ENCODE measurements around the gene IER5. TPM values are rescaled to one million over a fixed set of nuclear protein-coding genes. Genes with fewer than 3 reads are reported as not detected.
"Not testable (repeated sequence)": the region's sequence is repeated elsewhere in the genome, so short reads cannot be mapped to it uniquely, and the experiment has no call there.

Gene IER5
- total and polyA plus RNA-seq, 5 donors, result 21.9 to 63.8 (median 29.8) TPM

DNA sequence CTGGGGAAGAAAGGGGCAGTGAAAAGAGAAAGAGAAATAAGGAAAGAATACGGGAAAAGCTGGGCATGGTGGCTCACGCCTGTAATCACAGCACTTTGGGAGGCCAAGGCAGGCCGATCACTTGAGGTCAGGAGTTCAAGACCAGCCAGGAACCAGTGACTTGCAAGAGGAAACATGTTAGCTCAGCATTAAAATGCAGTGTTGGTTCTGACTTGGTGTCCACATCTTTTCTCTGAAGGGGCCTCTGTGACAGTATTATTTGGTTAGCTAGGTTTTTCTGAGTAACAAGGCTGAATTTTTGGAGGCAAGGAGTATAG, 26.8 kb downstream of the IER5 start:
- no peak for ATAC-seq
- 88% methylated on average over 3 of the region's 3 CpGs for WGBS
- intact Hi-C loops (cut with DNase I), result no loop called here

DNA sequence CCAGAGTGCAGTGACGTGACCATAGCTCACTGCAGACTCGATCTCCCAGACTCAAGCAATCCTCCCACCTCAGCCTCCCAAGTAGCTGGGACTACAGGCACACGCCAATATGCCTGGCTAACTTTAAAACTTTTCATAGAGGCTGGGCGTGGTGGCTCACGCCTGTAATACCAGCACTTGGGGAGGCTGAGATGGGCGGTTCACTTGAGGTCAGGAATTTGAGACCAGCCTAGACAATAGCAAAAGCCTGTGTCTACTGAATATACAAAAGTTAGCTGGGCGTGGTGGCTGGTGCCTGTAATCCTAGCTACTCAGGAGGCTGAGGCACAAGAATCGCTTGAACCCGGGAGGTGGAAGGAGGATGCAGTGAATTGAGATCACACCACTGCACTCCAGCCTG, 27.5 kb downstream of the IER5 start:
- H3K27me3 ChIP-seq (ENCODE audit: control insufficient read depth, insufficient read depth); intact Hi-C loops (cut with DNase I); ATAC-seq; H3K9me3 ChIP-seq (ENCODE audit: control insufficient read depth, low read length); DNase-seq; H3K4me3 ChIP-seq (ENCODE audit: low read length); H3K27ac ChIP-seq (ENCODE audit: low read length): not testable (repeated sequence)
- 99% methylated on average over 9 of the region's 9 CpGs for WGBS
- peaks cover 10% of the 10 kb centered on the region for H3K4me1 ChIP-seq (ENCODE audit: control insufficient read depth, insufficient read depth, low read length)

More for the DNA sequence above, 26.8 kb downstream of the IER5 start:
- Histone ChIP-seq H3K27me3 (ENCODE audit: control insufficient read depth, insufficient read depth) (no peaks in the 10 kb centered on the region), H3K9me3 (ENCODE audit: control insufficient read depth, low read length) (no peaks in the 10 kb centered on the region), H3K4me1 (ENCODE audit: control insufficient read depth, insufficient read depth, low read length) (peaks cover 10% of the 10 kb centered on the region), H3K4me3 (ENCODE audit: low read length) (no peak overlapping the region), H3K27ac (ENCODE audit: low read length) (no peak overlapping the region)
- no peak for DNase-seq

DNA sequence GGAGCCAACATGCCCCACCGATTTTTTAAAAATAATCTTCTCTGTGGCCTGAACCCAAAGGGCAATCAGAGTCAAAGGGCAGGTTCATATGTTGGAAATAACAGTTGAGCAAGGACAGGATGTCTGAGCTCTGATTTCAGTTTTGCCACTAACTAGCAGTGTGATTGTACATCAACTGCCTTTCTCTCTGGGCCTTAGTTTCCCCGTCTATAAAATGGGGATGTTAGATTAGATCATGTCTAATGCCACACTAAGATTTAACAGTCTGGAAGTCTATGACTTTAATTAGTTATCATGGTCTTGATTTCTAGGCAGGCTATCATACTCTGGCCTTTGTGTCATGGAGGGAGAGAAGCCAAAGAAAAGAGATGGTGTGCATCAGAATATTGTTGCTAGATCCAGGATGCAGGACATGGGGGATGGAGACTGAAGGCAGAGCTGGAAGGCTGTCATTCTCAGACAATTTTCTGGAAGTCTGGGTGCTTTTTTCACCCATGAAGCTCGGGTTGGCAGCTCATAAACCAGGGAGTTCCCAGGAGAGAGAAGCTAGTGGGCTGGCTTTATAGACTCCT, 28.4 kb downstream of the IER5 start:
- Histone ChIP-seq H3K27me3 (ENCODE audit: control insufficient read depth, insufficient read depth) (no peaks in the 10 kb centered on the region), H3K4me1 (ENCODE audit: control insufficient read depth, insufficient read depth, low read length) (peaks cover 10% of the 10 kb centered on the region), H3K27ac (ENCODE audit: low read length) (no peak overlapping the region), H3K9me3 (ENCODE audit: control insufficient read depth, low read length) (no peaks in the 10 kb centered on the region), H3K4me3 (ENCODE audit: low read length) (no peak overlapping the region)
- intact Hi-C loops (cut with DNase I), result no loop called here
- DNase-seq (no peak), ATAC-seq (no peak)
- 79% methylated on average over 3 of the region's 3 CpGs for WGBS

DNA sequence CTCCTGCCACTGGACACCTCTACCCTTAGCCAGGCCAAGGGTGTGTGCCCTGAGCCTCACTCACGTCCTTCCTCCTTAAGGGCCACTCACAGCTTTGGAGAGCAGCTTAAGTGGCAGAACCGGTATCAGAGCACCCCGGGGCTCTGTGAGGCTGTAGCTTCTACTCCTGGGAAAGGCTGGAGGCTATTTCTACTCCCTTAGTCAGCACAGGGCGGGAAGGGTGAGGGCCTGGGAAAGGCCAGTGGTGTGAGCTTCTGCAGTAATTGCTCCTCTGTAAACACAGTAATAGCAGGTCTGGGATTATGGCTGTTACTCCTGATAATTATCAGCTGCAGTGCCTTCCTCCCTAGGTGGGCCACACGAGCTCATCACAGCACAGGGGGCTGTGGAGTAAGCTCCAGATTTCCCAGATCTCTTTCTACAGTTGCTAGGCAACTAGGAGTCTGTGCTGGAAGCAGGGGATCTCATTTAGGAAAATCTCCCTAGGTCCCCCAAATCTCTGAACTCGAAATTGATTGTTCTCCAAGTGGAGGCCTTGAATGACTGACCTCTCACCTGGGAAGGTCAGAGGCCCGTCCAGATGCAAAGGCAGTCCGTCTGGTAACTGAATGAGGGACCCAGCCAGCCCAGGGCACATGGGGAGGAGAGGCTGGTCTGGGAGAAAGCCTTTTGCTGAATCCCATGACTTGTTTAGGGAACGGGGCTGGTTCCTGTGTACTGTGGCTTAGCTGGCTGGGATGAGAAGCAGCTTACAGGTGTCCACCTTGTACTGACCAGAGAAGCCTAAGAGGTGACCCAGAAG, 29.3 kb downstream of the IER5 start:
- ATAC-seq, result peak; percentile 17 to 34
- peak in 1 of 3 donors; percentile 41 for DNase-seq
- Histone ChIP-seq H3K4me1 (ENCODE audit: control insufficient read depth, insufficient read depth, low read length) (peaks cover 5% of the 10 kb centered on the region), H3K27ac (ENCODE audit: low read length) (no peak overlapping the region), H3K4me3 (ENCODE audit: low read length) (no peak overlapping the region), H3K27me3 (ENCODE audit: control insufficient read depth, insufficient read depth) (no peaks in the 10 kb centered on the region), H3K9me3 (ENCODE audit: control insufficient read depth, low read length) (no peaks in the 10 kb centered on the region)
- 68% methylated on average over 9 of the region's 9 CpGs for WGBS
- intact Hi-C loops (cut with DNase I), result no loop called here

DNA sequence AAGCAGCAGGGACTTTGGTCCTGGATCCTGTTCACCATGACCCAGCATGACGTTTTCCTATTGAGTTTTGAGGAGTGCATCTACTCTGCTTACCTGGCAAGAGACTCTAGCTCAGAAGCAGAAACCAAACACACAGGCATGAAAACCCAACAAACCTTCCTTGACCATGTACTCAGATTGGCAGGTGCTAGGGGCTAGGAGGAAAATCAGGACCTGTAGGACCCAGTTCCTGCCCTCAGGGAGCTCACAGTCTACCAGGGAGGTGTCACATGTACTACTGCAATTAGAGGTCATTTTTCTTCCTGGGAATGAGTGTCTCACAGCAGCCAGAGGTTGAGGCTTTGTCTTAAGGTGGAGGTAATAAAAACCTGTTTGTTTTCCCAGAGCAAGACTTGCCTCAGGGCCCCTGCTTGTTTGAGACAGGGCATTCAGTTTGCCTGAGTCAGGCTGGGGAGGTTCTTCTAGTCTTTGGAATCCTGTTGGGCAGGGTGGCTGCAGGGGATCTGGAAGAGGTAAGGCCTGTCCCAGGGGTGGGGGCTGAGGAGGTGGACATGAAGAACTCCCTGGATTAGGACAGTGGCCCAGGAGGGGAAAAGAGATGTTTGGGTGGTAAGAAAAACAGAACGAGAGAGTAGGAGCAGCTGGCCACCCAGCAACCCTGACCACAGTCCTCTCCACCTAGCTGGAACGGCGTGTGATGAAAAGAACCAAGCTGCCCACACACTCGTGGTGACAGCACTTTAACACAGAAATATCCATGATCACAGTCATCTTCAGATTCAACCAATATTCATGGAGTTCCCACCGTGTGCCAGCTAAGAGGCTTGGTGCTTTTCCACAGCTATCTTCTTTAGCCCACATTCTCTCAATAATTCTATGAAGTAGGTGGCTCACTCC, 30.8 kb downstream of the IER5 start:
- WGBS, result 86% methylated on average over 6 of the region's 6 CpGs
- no peak overlapping the region for H3K4me3 ChIP-seq (ENCODE audit: low read length)
- H3K9me3 ChIP-seq (ENCODE audit: control insufficient read depth, low read length), result no peaks in the 10 kb centered on the region
- no peaks in the 10 kb centered on the region for H3K27me3 ChIP-seq (ENCODE audit: control insufficient read depth, insufficient read depth)
- H3K4me1 ChIP-seq (ENCODE audit: control insufficient read depth, insufficient read depth, low read length), result peaks cover 5% of the 10 kb centered on the region
- intact Hi-C loops (cut with DNase I), result no loop called here
- DNase-seq (no peak), ATAC-seq (no peak)
- no peak overlapping the region for H3K27ac ChIP-seq (ENCODE audit: low read length)

DNA sequence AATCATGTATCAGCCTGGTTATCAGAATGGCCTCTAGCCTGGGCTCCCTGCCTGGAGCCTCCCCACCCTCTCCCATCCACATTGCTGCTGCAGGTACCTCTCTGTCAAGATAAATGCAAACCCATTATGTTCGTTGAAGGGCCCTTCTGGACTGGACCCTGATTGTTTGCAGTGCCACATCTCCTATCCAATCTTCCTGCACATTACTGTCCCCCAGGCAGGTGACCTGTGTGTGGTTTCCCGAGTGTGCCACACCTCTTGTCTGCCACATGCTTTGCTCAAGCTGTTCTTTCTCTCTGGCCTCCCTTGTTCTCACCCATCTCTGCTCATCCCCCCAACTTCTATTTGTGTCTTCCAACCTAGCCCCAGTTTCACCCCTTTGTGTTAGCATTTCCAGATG, 32.4 kb downstream of the IER5 start:
- Histone ChIP-seq H3K27me3 (ENCODE audit: control insufficient read depth, insufficient read depth) (no peaks in the 10 kb centered on the region), H3K4me1 (ENCODE audit: control insufficient read depth, insufficient read depth, low read length) (peaks cover 5% of the 10 kb centered on the region), H3K4me3 (ENCODE audit: low read length) (no peak overlapping the region), H3K27ac (ENCODE audit: low read length) (no peak overlapping the region), H3K9me3 (ENCODE audit: control insufficient read depth, low read length) (no peaks in the 10 kb centered on the region)
- ATAC-seq (no peak), DNase-seq (no peak)
- intact Hi-C loops (cut with DNase I), result no loop called here
- 86% methylated on average over 2 of the region's 2 CpGs for WGBS

DNA sequence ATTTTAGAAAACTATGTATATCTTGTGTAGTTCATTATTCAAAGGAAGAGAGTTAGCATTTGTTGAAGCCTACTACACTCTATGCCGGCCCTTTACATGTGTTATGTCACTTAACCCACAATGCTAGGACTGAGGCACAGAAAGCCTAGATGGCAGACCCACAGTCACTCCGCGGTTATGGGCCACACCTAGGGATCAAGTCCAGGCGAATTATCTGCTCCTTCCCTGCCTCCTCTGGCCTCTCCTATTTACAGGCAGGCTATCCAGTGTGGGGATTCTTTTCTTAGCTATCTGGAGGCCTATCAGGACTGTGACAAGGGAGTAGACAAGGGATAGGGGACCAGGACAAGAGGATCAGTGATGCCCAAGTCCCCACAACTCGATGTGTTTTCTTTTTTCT, 33.0 kb downstream of the IER5 start:
- no peak overlapping the region for H3K4me3 ChIP-seq (ENCODE audit: low read length)
- H3K27ac ChIP-seq (ENCODE audit: low read length), result no peak overlapping the region
- no peaks in the 10 kb centered on the region for H3K27me3 ChIP-seq (ENCODE audit: control insufficient read depth, insufficient read depth)
- 87% methylated on average over 5 of the region's 5 CpGs for WGBS
- no peaks in the 10 kb centered on the region for H3K9me3 ChIP-seq (ENCODE audit: control insufficient read depth, low read length)
- intact Hi-C loops (cut with DNase I), result no loop called here
- DNase-seq (no peak), ATAC-seq (no peak)
- H3K4me1 ChIP-seq (ENCODE audit: control insufficient read depth, insufficient read depth, low read length), result peaks cover 5% of the 10 kb centered on the region

DNA sequence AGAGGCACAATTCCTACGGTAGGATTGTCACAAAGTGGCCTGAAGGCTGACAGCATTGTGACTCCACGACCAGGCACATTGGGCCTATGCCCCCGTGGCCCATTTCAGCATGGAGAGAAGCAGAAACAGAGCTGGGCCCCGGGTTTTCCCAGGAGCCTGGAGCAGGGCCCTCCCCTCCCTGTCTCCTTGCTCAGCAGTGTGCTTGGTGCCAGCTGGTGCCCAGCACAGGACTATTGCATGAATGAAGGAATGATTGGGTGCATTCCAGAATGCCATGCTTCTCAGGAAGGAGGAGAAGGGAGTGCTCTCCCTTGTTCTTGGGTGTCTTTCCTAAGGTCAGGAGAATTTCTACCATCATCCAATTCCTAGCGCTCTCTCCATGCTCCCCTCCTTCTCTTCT, 33.7 kb downstream of the IER5 start:
- H3K27ac ChIP-seq (ENCODE audit: low read length), result no peak overlapping the region
- H3K9me3 ChIP-seq (ENCODE audit: control insufficient read depth, low read length), result no peaks in the 10 kb centered on the region
- no peaks in the 10 kb centered on the region for H3K27me3 ChIP-seq (ENCODE audit: control insufficient read depth, insufficient read depth)
- intact Hi-C loops (cut with DNase I), result no loop called here
- H3K4me3 ChIP-seq (ENCODE audit: low read length), result no peak overlapping the region
- DNase-seq (no peak), ATAC-seq (peak in 1 of 2 donors; percentile 24)
- peaks cover 5% of the 10 kb centered on the region for H3K4me1 ChIP-seq (ENCODE audit: control insufficient read depth, insufficient read depth, low read length)
- 90% methylated on average over 5 of the region's 5 CpGs for WGBS

DNA sequence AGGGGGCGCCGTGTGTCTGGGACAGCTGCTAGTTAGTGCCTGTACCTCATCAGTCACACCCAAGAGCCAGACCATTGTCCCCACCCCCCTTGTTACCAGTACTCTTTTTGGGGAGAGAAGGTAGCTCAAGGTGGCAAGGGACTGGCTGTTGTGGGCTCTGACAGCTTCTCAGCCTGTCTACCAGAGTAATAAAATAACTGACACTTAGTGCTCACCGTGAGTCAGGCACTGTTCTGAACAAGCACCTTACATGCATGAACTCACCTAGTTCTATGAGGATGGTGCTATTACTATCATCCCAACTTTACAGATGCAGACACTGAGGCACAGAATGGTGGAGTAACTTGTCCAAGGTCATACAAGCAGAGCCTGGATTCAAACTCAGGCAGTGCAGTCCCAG, 34.7 kb downstream of the IER5 start:
- no peaks in the 10 kb centered on the region for H3K4me1 ChIP-seq (ENCODE audit: control insufficient read depth, insufficient read depth, low read length)
- no peak for DNase-seq
- H3K4me3 ChIP-seq (ENCODE audit: low read length), result no peak overlapping the region
- intact Hi-C loops (cut with DNase I), result no loop called here
- no peaks in the 10 kb centered on the region for H3K9me3 ChIP-seq (ENCODE audit: control insufficient read depth, low read length)
- no peaks in the 10 kb centered on the region for H3K27me3 ChIP-seq (ENCODE audit: control insufficient read depth, insufficient read depth)
- ATAC-seq, result no peak
- H3K27ac ChIP-seq (ENCODE audit: low read length), result no peak overlapping the region
- 94% methylated on average over 3 of the region's 3 CpGs for WGBS

DNA sequence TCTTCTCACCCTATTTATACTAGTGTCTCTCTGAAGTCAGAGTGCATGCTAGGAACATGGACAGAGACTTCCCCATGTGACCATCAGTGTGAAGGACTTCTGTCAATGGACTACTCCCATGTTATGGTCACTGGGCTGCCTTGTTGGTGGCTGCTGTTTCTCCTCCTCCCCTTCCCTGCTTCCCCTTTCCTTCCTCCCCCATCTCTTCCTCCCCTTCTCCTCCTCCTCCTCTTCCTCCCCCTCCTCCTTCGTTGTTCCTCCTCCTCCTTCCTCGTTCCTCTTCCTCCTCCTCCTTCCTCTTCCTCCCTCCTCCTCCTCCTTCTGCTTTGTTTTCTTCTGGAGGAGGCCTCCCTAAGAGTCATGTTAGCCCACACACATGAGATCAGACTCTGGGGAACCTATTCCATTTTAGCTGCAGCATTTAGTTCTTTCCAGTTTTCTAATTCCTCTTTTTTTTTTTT, 35.8 kb downstream of the IER5 start:
- peak; percentile 15 to 34 for ATAC-seq
- no peak overlapping the region for H3K27ac ChIP-seq (ENCODE audit: low read length)

DNA sequence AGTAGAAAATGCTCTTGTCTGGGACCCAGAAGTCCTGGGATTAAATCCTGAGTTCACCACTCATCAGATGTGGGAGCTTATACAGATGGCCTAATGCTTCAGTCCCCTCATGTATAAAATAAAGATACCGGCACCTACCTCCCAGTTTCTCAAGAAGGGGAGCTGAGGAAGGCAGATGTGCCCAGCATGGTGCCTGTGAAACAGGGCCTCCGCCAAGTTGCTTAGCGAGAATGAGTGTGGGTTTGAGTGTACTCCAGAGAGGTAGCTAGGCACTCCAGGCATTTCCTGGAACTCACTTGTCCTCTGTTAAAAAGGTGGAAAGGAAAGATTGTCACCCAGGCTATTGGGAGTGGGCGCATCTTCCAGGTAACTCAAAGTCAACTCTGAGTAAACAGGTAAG, 37.8 kb downstream of the IER5 start:
- WGBS, result 88% methylated on average over 4 of the region's 4 CpGs
- ATAC-seq (no peak), DNase-seq (no peak)
- no peak overlapping the region for H3K4me3 ChIP-seq (ENCODE audit: low read length)
- H3K9me3 ChIP-seq (ENCODE audit: control insufficient read depth, low read length), result no peaks in the 10 kb centered on the region
- H3K27me3 ChIP-seq (ENCODE audit: control insufficient read depth, insufficient read depth), result no peaks in the 10 kb centered on the region
- H3K27ac ChIP-seq (ENCODE audit: low read length), result no peak overlapping the region
- intact Hi-C loops (cut with DNase I), result no loop called here
- H3K4me1 ChIP-seq (ENCODE audit: control insufficient read depth, insufficient read depth, low read length), result peaks cover 19% of the 10 kb centered on the region

More for the DNA sequence above, 35.8 kb downstream of the IER5 start:
- H3K9me3 ChIP-seq (ENCODE audit: control insufficient read depth, low read length), result no peaks in the 10 kb centered on the region
- no peak overlapping the region for H3K4me3 ChIP-seq (ENCODE audit: low read length)
- intact Hi-C loops (cut with DNase I), result no loop called here
- DNase-seq, result no peak
- H3K27me3 ChIP-seq (ENCODE audit: control insufficient read depth, insufficient read depth), result no peaks in the 10 kb centered on the region
- WGBS, result 16% methylated on average over 2 of the region's 2 CpGs
- H3K4me1 ChIP-seq (ENCODE audit: control insufficient read depth, insufficient read depth, low read length), result peaks cover 9% of the 10 kb centered on the region
